Activated CD4-positive, alpha-beta memory T cell treated with anti-CD3 and anti-CD28 coated beads, Interleukin-2, amount 10 ng/mL, durations not matched to agents 7 days and 5 days (primary cell): ENCODE results near the gene FBXO47. TPM values are rescaled to one million over a fixed set of nuclear protein-coding genes. Genes with fewer than 3 reads are reported as not detected.
A peak's percentile ranks its signal among the peaks of the same experiment; 100 is the strongest.
"Not testable (repeated sequence)": the region's sequence is repeated elsewhere in the genome, so short reads cannot be mapped to it uniquely, and the experiment has no call there.

Experiments used
- CTCF ChIA-PET: fragments of 350-600 bp; sonication (Branson Sonifier 250); formaldehyde crosslinking; loops from one replicate; lab custom pipeline; 2021; ENCODE audit warnings: antibody characterized with exemption, inconsistent platforms; lab: Charles Lee
- POLR2A ChIA-PET: fragments of 350-600 bp; sonication (Branson Sonifier 250); formaldehyde crosslinking; loops from one replicate; lab custom pipeline; 2021; ENCODE audit warnings: antibody characterized with exemption; lab: Charles Lee
- DNase-seq: peaks from one replicate; pipeline ENCODE4 v3.0.0-alpha.2; 2020
- H3K27ac Mint-ChIP-seq: one replicate; pipeline ENCODE4 v1.8.0; 2021; ENCODE audit warnings: mild to moderate bottlenecking, mixed read lengths
- H3K27me3 Mint-ChIP-seq: one replicate; pipeline ENCODE4 v1.8.0; 2021; ENCODE audit warnings: mixed read lengths
- H3K36me3 Mint-ChIP-seq: one replicate; pipeline ENCODE4 v1.8.0; 2021; ENCODE audit warnings: low read depth, mixed read lengths
- H3K4me1 Mint-ChIP-seq: one replicate; pipeline ENCODE4 v1.8.0; 2021; ENCODE audit warnings: mixed read lengths
- H3K4me3 Mint-ChIP-seq: one replicate; pipeline ENCODE4 v1.8.0; 2021; ENCODE audit warnings: mild to moderate bottlenecking, mixed read lengths
- H3K9me3 Mint-ChIP-seq: one replicate; pipeline ENCODE4 v1.8.0; 2021; ENCODE audit warnings: mixed read lengths
- total RNA-seq, 2 experiments: library from RNA; stranded (reverse); gene quantifications; one replicate each; pipeline ENCODE4 v1.2.3, GENCODE V29; 2021

FBXO47 gene
- total RNA-seq, 2 experiments from 2014 or later, result not detected

GRCh38 chr17:38933962-38934361 lies 33.2 kb downstream of the FBXO47 start:
- H3K4me1 Mint-ChIP-seq, DNase-seq, H3K27ac Mint-ChIP-seq, H3K9me3 Mint-ChIP-seq, H3K4me3 Mint-ChIP-seq, H3K36me3 Mint-ChIP-seq: not testable (repeated sequence)
- ChIA-PET CTCF (interaction anchor here (2.3 kb wide), 1 partner anchor 10 kb away, joined by 7 read pairs; no protein-coding TSS in a partner anchor), POLR2A (interaction anchor here (0.7 to 1.5 kb wide), 2 partner anchors 7 to 80 kb away, joined by 3 read pairs; partner anchors contain the start of gene RPL23)
- peaks cover 15% of the 10 kb centered on the region for H3K27me3 Mint-ChIP-seq

- POLR2A ChIA-PET, CTCF ChIA-PET, DNase-seq, H3K27ac Mint-ChIP-seq, H3K27me3 Mint-ChIP-seq, H3K9me3 Mint-ChIP-seq, H3K36me3 Mint-ChIP-seq, H3K4me3 Mint-ChIP-seq: not testable (repeated sequence)
- peaks cover 14% of the 10 kb centered on the region for H3K4me1 Mint-ChIP-seq
Observed at GRCh38 chr17:38930782-38931181, 36.4 kb downstream of the FBXO47 start.

GRCh38 chr17:38926293-38927070 lies 40.7 kb downstream of the FBXO47 start:
- H3K9me3 Mint-ChIP-seq, result no peaks in the 10 kb centered on the region
- POLR2A ChIA-PET, result interaction anchor here (0.5 to 4.4 kb wide), 4 partner anchors 8 to 72 kb away, joined by 3 to 20 read pairs (median 8); partner anchors contain the start of genes LASP1 and RPL23
- H3K36me3 Mint-ChIP-seq, result no peaks in the 10 kb centered on the region
- no peaks in the 10 kb centered on the region for H3K27me3 Mint-ChIP-seq
- H3K4me3 Mint-ChIP-seq, result no peak overlapping the region
- CTCF ChIA-PET, result interaction anchor here (1.0 to 1.7 kb wide), 3 partner anchors 28 to 238 kb away, joined by 3 to 6 read pairs (median 4); no protein-coding TSS in a partner anchor
- no peak overlapping the region for H3K27ac Mint-ChIP-seq
- H3K4me1 Mint-ChIP-seq, result peaks cover 29% of the 10 kb centered on the region
- no peak for DNase-seq

- no peak for DNase-seq
- H3K27ac Mint-ChIP-seq, result no peak within 1 kb of the TSS
- H3K9me3 Mint-ChIP-seq, result no peaks in the 10 kb centered on the region
- CTCF ChIA-PET, result interaction anchor here (0.8 to 2.6 kb wide), 8 partner anchors 18 to 239 kb away, joined by 4 to 9 read pairs (median 5); partner anchors contain the start of gene LASP1
- H3K4me3 Mint-ChIP-seq, result no peak within 1 kb of the TSS
- H3K27me3 Mint-ChIP-seq, result no peaks in the 10 kb centered on the region
- H3K4me1 Mint-ChIP-seq, result peaks cover 29% of the 10 kb centered on the region
- POLR2A ChIA-PET, result interaction anchor here (0.7 to 4.4 kb wide), 7 partner anchors 8 to 71 kb away, joined by 3 to 20 read pairs (median 5); partner anchors contain the start of genes LASP1 and RPL23
- peaks cover 5% of the 10 kb centered on the region for H3K36me3 Mint-ChIP-seq
Observed at GRCh38 chr17:38925263-38925995, 41.8 kb downstream of the FBXO47 start, which contains the start of gene LASP1NB. LASP1NB (plus strand) TSS chr17:38925614.

- H3K4me3 Mint-ChIP-seq, result no peak overlapping the region
- no peaks in the 10 kb centered on the region for H3K9me3 Mint-ChIP-seq
- H3K27me3 Mint-ChIP-seq, result no peaks in the 10 kb centered on the region
- peak; percentile 15 for DNase-seq
- POLR2A ChIA-PET, result interaction anchor here (1.2 to 4.4 kb wide), 3 partner anchors 10 to 52 kb away, joined by 4 to 20 read pairs (median 5); partner anchors contain the start of gene LASP1
- H3K36me3 Mint-ChIP-seq, result peaks cover 26% of the 10 kb centered on the region
- no peak overlapping the region for H3K27ac Mint-ChIP-seq
- CTCF ChIA-PET, result interaction anchor here (0.5 to 2.0 kb wide), 7 partner anchors 10 to 242 kb away, joined by 3 to 7 read pairs (median 3); no protein-coding TSS in a partner anchor
- H3K4me1 Mint-ChIP-seq, result peaks cover 29% of the 10 kb centered on the region
Observed at GRCh38 chr17:38922538-38923297, 44.5 kb downstream of the FBXO47 start.

GRCh38 chr17:38921756-38922411 lies 45.3 kb downstream of the FBXO47 start:
- H3K27ac Mint-ChIP-seq, result no peak overlapping the region
- peaks cover 29% of the 10 kb centered on the region for H3K4me1 Mint-ChIP-seq
- ChIA-PET POLR2A (interaction anchor here (1.2 to 1.8 kb wide), 2 partner anchors 11 to 51 kb away, joined by 4 to 5 read pairs; no protein-coding TSS in a partner anchor), CTCF (no interaction called here)
- no peaks in the 10 kb centered on the region for H3K9me3 Mint-ChIP-seq
- no peaks in the 10 kb centered on the region for H3K27me3 Mint-ChIP-seq
- peak; percentile 15 for DNase-seq
- peaks cover 35% of the 10 kb centered on the region for H3K36me3 Mint-ChIP-seq
- no peak overlapping the region for H3K4me3 Mint-ChIP-seq

GRCh38 chr17:38920374-38921291 lies 46.6 kb downstream of the FBXO47 start:
- Mint-ChIP-seq H3K4me3 (no peak overlapping the region), H3K36me3 (peaks cover 45% of the 10 kb centered on the region), H3K27ac (peak overlapping the region; percentile 44), H3K27me3 (no peaks in the 10 kb centered on the region), H3K4me1 (peaks cover 16% of the 10 kb centered on the region), H3K9me3 (no peaks in the 10 kb centered on the region)
- CTCF ChIA-PET, result no interaction called here
- DNase-seq, result no peak
- POLR2A ChIA-PET, result no interaction called here

- H3K27me3 Mint-ChIP-seq, result no peaks in the 10 kb centered on the region
- no peak overlapping the region for H3K4me3 Mint-ChIP-seq
- H3K36me3 Mint-ChIP-seq, result peaks cover 55% of the 10 kb centered on the region
- H3K27ac Mint-ChIP-seq, result no peak overlapping the region
- peak; percentile 7 for DNase-seq
- POLR2A ChIA-PET, result no interaction called here
- no peaks in the 10 kb centered on the region for H3K9me3 Mint-ChIP-seq
- peaks cover 13% of the 10 kb centered on the region for H3K4me1 Mint-ChIP-seq
- CTCF ChIA-PET, result no interaction called here
Observed at GRCh38 chr17:38919316-38920078, 47.7 kb downstream of the FBXO47 start.

GRCh38 chr17:38918916-38919315 lies 48.3 kb downstream of the FBXO47 start:
- Mint-ChIP-seq H3K27me3 (no peaks in the 10 kb centered on the region), H3K27ac (no peak overlapping the region), H3K4me3 (no peak overlapping the region), H3K4me1 (peaks cover 18% of the 10 kb centered on the region), H3K9me3 (no peaks in the 10 kb centered on the region), H3K36me3 (peaks cover 61% of the 10 kb centered on the region)
- POLR2A ChIA-PET, result no interaction called here
- DNase-seq, result no peak
- CTCF ChIA-PET, result no interaction called here

GRCh38 chr17:38918129-38918913 lies 48.9 kb downstream of the FBXO47 start:
- no peak overlapping the region for H3K27ac Mint-ChIP-seq
- H3K36me3 Mint-ChIP-seq, result peaks cover 61% of the 10 kb centered on the region
- H3K9me3 Mint-ChIP-seq, result no peaks in the 10 kb centered on the region
- ChIA-PET CTCF (no interaction called here), POLR2A (interaction anchor here (1.4 kb wide), 1 partner anchor 19 kb away, joined by 3 read pairs; no protein-coding TSS in a partner anchor)
- H3K4me3 Mint-ChIP-seq, result no peak overlapping the region
- peak; percentile 14 for DNase-seq
- H3K4me1 Mint-ChIP-seq, result peaks cover 17% of the 10 kb centered on the region
- H3K27me3 Mint-ChIP-seq, result no peaks in the 10 kb centered on the region
